ENCODE measurements around the gene LOC101059915.

The LOC101059915 gene

DNA sequence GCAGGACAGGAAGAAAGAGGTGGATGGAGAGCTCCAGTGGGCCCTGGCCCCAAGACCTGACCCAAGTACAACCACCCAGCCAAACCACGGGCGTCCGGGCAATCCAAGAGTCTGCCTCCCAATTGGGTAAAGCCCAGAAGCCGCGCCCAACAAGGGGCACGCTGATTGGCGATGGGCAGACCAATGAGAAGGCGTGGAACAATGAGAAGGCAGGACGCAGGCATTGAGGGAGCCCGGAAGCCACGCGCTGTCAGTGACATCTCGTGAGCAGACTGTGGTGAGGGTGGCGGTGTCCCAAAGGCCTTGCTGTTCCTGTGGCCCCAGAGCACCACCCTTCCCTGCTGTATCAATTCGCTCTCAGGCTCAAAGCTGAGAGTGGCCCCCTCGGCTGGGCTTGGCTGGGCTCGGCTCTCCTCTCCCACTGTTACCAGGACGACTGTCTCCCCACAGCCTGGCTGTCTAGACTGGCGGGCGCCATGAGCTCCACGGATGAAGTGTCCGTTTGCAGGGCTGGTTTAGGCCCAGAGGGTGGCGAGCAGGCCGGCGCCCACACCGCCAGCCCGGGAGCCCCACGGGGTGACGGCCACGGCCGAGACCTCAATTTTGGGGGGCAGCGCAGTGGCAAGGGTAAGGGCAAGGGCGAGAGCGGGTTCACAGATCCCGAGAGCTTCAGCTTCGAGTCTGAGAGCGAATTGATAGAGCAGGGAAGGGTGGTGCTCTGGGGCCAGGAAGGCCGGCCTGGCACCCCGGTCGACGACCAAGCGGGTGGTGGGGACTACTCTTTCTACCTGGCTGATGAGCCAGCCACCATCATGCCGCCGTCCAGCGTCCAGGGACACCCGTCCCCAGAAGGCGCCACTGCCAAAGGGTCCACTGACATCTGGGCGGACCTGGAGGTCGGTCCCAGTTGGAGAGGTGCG lies at the start of gene LOC101059915:
TSS of gene LOC101059915 (plus strand) at position 219 of the 920 bp plus-strand sequence.
- WGBS, 2 donors, result 91 to 94% methylated on average over 18 to 42 of the region's 50 CpGs
- DNase-seq (ENCODE audit: low spot score in 2 of 2), result peak in 1 of 2 donors; percentile 77
- intact Hi-C loops (cut with DNase I; ENCODE audit: low total_unique reads), result no loop called here
- no peak within 1 kb of the TSS for H3K4me3 ChIP-seq (ENCODE audit: low read depth, poor library complexity, severe bottlenecking)
- TF ChIP-seq, protein P1, sequence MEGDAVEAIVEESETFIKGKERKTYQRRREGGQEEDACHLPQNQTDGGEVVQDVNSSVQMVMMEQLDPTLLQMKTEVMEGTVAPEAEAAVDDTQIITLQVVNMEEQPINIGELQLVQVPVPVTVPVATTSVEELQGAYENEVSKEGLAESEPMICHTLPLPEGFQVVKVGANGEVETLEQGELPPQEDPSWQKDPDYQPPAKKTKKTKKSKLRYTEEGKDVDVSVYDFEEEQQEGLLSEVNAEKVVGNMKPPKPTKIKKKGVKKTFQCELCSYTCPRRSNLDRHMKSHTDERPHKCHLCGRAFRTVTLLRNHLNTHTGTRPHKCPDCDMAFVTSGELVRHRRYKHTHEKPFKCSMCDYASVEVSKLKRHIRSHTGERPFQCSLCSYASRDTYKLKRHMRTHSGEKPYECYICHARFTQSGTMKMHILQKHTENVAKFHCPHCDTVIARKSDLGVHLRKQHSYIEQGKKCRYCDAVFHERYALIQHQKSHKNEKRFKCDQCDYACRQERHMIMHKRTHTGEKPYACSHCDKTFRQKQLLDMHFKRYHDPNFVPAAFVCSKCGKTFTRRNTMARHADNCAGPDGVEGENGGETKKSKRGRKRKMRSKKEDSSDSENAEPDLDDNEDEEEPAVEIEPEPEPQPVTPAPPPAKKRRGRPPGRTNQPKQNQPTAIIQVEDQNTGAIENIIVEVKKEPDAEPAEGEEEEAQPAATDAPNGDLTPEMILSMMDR (IDR thresholded peaks at IDR 0.05), result no peak
- no peak for TF ChIP-seq POLR2A (IDR thresholded peaks at IDR 0.05)

DNA sequence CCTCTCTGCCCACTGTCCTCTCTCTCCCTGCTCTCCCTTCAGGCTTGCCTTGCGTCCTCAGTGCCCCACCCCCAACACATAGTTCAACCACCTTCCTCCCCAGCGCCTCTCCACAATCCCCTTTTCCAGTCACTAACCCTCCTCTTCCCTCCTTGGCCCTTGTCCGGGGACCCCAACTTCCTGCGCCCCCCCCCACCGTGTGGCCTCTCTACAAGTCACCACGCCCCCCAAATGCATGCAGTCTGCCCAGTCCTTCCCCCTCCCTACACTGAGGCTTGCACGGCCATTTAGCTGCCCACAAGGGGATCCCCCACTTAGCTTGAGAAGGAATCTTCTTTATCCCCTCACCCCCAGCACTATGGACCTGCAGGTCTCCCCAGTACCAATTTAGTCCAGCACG lies 49.6 kb upstream of the LOC101059915 start:
- DNase-seq (ENCODE audit: low spot score in 2 of 2), result no peak
- TF ChIP-seq POLR2A (IDR thresholded peaks at IDR 0.05), result no peak
- TF ChIP-seq, protein P1 (IDR thresholded peaks at IDR 0.05), result no peak
- H3K4me3 ChIP-seq (ENCODE audit: low read depth, poor library complexity, severe bottlenecking), result no peak overlapping the region
- 82 to 86% methylated on average over 8 of the region's 8 CpGs for WGBS, 2 donors
- intact Hi-C loops (cut with DNase I; ENCODE audit: low total_unique reads), result no loop called here

DNA sequence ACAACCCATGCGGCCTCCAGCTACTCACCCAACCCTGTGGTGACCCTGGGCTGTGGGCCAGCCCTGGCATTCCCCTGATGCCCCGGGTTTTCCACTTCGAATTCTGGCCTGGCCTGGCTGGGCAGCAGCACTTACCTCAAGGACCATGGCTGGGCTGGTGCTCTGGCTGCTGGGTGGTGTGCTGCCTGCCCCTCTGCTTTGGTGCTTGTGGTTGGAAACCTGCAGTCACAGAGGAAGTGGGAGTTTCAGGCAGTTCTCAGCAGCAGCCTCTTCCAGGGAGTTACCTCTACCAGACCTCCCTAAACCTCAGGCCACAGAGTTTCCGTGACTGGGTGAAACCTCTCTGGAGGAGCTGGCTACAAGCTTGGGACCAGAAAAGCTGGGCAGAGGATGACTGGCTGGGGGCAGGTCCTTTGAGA lies 49.0 kb upstream of the LOC101059915 start, which contains the start of gene CXCR3:
TSS of gene CXCR3 (minus strand) at position 209 of the 419 bp plus-strand sequence. CDS start at position 147, 62 bp downstream.
- intact Hi-C loops (cut with DNase I; ENCODE audit: low total_unique reads), result no loop called here
- H3K4me3 ChIP-seq (ENCODE audit: low read depth, poor library complexity, severe bottlenecking), result no peak within 1 kb of the TSS
- 64% methylated on average over 4 of the region's 4 CpGs; no CpG with 5 or more reads in 1 of the 2 donors for WGBS, 2 donors
- TF ChIP-seq, protein P1 (IDR thresholded peaks at IDR 0.05), result no peak
- no peak for TF ChIP-seq POLR2A (IDR thresholded peaks at IDR 0.05)
- no peak for DNase-seq (ENCODE audit: low spot score in 2 of 2)

DNA sequence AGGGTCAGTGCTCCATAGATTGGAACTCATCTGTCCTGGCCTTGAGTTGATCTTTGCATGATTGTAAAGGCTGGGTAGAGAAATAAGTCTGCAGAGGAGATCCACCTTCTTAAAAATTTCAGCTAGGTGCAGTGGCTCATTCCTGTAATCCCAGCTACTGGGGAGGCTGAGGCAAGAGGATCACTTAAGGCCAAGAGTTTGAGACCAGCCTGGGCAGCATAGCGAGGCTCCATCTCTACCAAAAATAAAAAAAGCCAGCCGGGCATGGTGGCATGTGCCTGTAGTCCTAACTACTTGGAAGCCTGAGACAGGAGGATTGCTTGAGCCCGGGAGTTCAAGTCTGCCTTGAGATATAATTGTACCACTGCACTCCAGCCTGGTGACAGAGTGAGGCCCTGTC lies 48.6 kb upstream of the LOC101059915 start:
- no peak for DNase-seq (ENCODE audit: low spot score in 2 of 2)
- WGBS, 2 donors, result 76 to 100% methylated on average over 3 of the region's 3 CpGs
- TF ChIP-seq, protein P1 (IDR thresholded peaks at IDR 0.05), result no peak
- no peak for TF ChIP-seq POLR2A (IDR thresholded peaks at IDR 0.05)
- intact Hi-C loops (cut with DNase I; ENCODE audit: low total_unique reads), result no loop called here
- H3K4me3 ChIP-seq (ENCODE audit: low read depth, poor library complexity, severe bottlenecking), result no peak overlapping the region

DNA sequence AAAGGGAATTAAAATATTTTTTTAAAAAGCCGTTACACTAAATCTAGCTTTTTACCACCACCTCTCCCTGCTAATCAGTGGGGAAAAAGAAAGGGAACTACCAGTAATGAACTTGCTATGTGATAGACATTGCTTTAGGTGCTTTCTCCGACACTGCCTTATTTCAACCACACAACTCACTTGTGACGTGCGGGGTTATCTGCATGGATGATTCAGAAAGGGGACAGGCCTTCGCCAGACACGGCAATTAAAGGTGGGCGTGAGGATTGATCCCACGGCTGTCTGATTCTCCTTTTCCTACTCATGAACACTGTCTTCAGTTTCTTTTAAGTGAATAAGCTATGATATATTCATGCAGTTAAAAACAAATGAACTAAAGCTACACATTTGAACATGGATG lies 48.2 kb upstream of the LOC101059915 start:
- H3K4me3 ChIP-seq (ENCODE audit: low read depth, poor library complexity, severe bottlenecking), result no peak overlapping the region
- TF ChIP-seq POLR2A (IDR thresholded peaks at IDR 0.05), result no peak
- TF ChIP-seq, protein P1 (IDR thresholded peaks at IDR 0.05), result no peak
- WGBS, 2 donors, result 71 to 87% methylated on average over 8 of the region's 8 CpGs
- intact Hi-C loops (cut with DNase I; ENCODE audit: low total_unique reads), result no loop called here
- no peak for DNase-seq (ENCODE audit: low spot score in 2 of 2)
